Heart left ventricle (tissue), 13 donors: ENCODE data around the gene DPH6.

Experiments used
- POLR2A ChIP-seq, 2 donors: fragments of 450-650 bp; IDR thresholded peaks; one replicate each; pipeline ENCODE4 v1.6.1; 2017; ENCODE audit warnings: antibody characterized with exemption in 2 of 2, mild to moderate bottlenecking in 2 of 2, moderate library complexity in 2 of 2
- TF ChIP-seq, protein P1 (sequence below), 12 donors: fragments of 200-600 bp; sonication (generic) in 4 of 12; IDR thresholded peaks; one replicate each; pipeline versions ENCODE4 v1.5.0 to v1.8.0; 2018 to 2022; ENCODE audit warnings: antibody characterized with exemption in 12 of 12, mild to moderate bottlenecking in 5 of 12
- donor health status: ischemic (EF 13 %, LVEDD 7.1; RV severe dilation, severe dysfunction).
- donor health status: DM: no; HTN: yes; CAD: no.
- donor health status: DM: no; HTN: no; CAD: no.
- donor health status: ischemic (EF 25% LVEDD 6.9; RV normal size, moderate dysfunction).
- donor health status: ischemic (EF 25% LVEDD 5.7; RV mildly dilated, moderate dysfunction).
- donor health status: ischemic (EF 35%, LVEDD 5.7; RV mildly dilated, moderate dysfunction).
- donor health status: nonischemic (EF 11% LVEDD 7.7; RV severe dilation, severe dysfunction).
- donor health status: DM: yes; HTN: yes; CAD: no.
- donor health status: PGD.
- donor health status: ischemic (EF 29% LVEDD 5.4; RV normal size, mild dysfunction).
- donor health status: nonischemic (EF 23%, LVEDD 6.1; RV moderate dilation, normal function).

DNA sequence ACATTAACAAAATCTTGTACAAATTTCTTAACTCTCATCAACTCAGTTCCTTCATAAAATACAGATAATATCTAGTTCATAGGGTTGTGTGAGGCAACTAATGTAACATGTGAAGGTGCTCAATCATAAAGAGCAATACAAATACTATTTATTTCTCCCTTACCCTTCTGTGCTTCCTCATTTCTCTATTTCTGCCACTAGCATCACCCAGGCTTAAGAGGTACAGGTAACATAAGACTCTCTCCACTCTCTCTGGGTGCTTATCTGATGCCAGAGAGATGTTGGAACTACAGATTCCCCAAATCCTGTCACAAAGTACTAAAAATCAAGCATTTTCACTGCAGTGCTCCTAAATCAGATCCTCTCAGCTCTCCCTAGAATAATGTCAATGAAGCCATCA is 74.9 kb downstream of the DPH6 start:
- TF ChIP-seq, protein P1, sequence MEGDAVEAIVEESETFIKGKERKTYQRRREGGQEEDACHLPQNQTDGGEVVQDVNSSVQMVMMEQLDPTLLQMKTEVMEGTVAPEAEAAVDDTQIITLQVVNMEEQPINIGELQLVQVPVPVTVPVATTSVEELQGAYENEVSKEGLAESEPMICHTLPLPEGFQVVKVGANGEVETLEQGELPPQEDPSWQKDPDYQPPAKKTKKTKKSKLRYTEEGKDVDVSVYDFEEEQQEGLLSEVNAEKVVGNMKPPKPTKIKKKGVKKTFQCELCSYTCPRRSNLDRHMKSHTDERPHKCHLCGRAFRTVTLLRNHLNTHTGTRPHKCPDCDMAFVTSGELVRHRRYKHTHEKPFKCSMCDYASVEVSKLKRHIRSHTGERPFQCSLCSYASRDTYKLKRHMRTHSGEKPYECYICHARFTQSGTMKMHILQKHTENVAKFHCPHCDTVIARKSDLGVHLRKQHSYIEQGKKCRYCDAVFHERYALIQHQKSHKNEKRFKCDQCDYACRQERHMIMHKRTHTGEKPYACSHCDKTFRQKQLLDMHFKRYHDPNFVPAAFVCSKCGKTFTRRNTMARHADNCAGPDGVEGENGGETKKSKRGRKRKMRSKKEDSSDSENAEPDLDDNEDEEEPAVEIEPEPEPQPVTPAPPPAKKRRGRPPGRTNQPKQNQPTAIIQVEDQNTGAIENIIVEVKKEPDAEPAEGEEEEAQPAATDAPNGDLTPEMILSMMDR (IDR thresholded peaks at IDR 0.05), result no peak
- no peak for TF ChIP-seq POLR2A (IDR thresholded peaks at IDR 0.05)
